H1 (cell line): ENCODE data around the gene NGEF. TPM values are rescaled to one million over a fixed set of nuclear protein-coding genes. Genes with fewer than 3 reads are reported as not detected.

Experiments used
- CHD1 ChIP-seq: IDR thresholded peaks from 2 replicates; pipeline ENCODE4 v1.6.1; 2012; ENCODE audit warnings: low read depth, low read length, improper control_type of control experiment
- CREB1 ChIP-seq: IDR thresholded peaks from 2 replicates; pipeline ENCODE4 v1.6.1; 2012; ENCODE audit warnings: inconsistent platforms
- EP300 ChIP-seq, 2 experiments: IDR thresholded peaks; 1 replicate in 1 of 2; 2 replicates in 1 of 2; pipeline ENCODE4 v1.6.1; 2011 to 2012; ENCODE audit warnings: low read depth in 2 of 2, low read length in 2 of 2, mild to moderate bottlenecking in 2 of 2, borderline replicate concordance in 1 of 2, inconsistent platforms in 1 of 2, moderate library complexity in 1 of 2
- FOSL1 ChIP-seq: IDR thresholded peaks from 2 replicates; pipeline ENCODE4 v1.6.1; 2011; ENCODE audit warnings: mild to moderate bottlenecking, low read depth, low read length, moderate library complexity; ENCODE audit not compliant: insufficient read depth
- TAF7 ChIP-seq: optimal IDR thresholded peaks from 2 replicates; pipeline ENCODE3; 2011; ENCODE audit warnings: low read depth, mild to moderate bottlenecking, inconsistent platforms, low read length, moderate library complexity, borderline replicate concordance
- polyA plus RNA-seq, 7 experiments: library from polyadenylated mRNA; depleted of rRNA in 3 of 7; stranded (reverse) in 5 of 7; unstranded in 2 of 7; fragments of >200 nt in 5 of 7; fragments of 200-250 nt in 2 of 7; gene quantifications; 1 replicate in 5 of 7; 2 replicates in 1 of 7; 4 replicates in 1 of 7; pipeline versions ENCODE4 v1.2.1 to v1.2.3, GENCODE V29; 2011 to 2013; ENCODE audit warnings: missing spikeins in 2 of 7, mixed read lengths in 2 of 7
- total RNA-seq: library from RNA; stranded (reverse); fragmentation: NEBNext Ultra II Directional; extraction: Animal tissue kit (Norgen Biotek cat#: 25700); gene quantifications from 2 replicates; pipeline ENCODE4 v1.2.1, GENCODE V29; 2021

Gene NGEF
- total and polyA plus RNA-seq, 2 of the 8 experiments (the other 6 are each of a cell fraction or from before 2014, with no cell fraction given) = 2.7 to 3.2 TPM

GRCh38 chr2:232983669-232984140 lies 29.4 kb downstream of the NGEF start (continued):
- TF ChIP-seq FOSL1 (no peak), CREB1 (no peak), CHD1 (no peak), TAF7 (no peak), EP300 (IDR thresholded peaks at IDR 0.05; ENCODE audit: borderline replicate concordance in 1 of 2, low read depth in 2 of 2, low read length in 2 of 2) (no peak)
- TF ChIP-seq, all 59 proteins: peak for 0
